Globus pallidus (tissue), 1 donor: ENCODE measurements around the gene TIMM10B.

Experiments used
- DNase-seq: peaks from one replicate; pipeline ENCODE4 v3.0.0-alpha.2; 2015; ENCODE audit warnings: low spot score

Gene TIMM10B, protein sequence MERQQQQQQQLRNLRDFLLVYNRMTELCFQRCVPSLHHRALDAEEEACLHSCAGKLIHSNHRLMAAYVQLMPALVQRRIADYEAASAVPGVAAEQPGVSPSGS

DNA sequence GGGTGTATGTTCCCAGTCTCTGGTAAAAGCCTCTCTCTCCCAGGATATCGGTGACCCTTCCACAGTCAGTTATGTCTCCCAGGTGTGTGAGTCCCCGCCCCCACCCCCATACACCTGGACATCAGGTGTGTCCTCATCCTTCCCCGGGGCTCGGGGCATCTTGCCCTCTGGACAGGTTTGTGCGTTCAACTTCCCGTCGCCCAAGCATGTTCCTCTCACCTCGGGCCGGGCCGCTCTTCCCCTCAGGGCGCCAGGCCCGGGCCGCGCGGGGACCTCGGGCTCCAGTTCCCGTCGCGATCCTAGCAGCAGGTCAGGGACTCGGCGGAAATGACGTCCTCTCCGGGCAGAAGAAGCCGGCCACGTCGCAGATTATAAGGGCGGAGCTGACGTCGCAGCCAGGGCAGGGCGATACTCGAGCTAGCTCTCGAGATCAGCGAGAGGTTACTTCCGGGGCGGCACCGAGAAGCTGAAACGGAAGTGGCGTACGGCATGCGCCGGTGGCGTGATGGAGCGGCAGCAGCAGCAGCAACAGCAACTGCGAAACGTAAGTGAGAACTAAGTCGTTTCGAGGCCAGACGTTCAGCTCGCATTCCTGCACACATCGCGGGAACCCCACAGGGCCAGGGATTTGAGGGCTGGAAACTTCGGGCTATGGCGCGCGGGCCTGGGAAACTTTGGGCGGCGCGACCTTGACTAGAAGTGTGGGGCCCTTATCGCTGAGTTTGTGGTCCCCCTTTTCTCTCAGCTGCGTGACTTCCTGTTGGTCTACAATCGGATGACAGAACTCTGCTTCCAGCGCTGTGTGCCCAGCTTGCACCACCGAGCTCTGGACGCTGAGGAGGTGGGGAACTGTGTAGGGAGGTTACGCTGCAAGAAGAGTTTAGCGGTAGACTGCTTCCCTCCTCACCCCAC, at the start of gene TIMM10B, which contains the start of gene ARFIP2:
TIMM10B (plus strand) TSS at position 490 of the 912 bp plus-strand sequence; CDS start at position 506, 16 bp downstream.
ARFIP2 (minus strand) TSS at position 320 of the 912 bp plus-strand sequence. CDS start 910 bp downstream, outside the sequence.
- peak; percentile 99 for DNase-seq

DNA sequence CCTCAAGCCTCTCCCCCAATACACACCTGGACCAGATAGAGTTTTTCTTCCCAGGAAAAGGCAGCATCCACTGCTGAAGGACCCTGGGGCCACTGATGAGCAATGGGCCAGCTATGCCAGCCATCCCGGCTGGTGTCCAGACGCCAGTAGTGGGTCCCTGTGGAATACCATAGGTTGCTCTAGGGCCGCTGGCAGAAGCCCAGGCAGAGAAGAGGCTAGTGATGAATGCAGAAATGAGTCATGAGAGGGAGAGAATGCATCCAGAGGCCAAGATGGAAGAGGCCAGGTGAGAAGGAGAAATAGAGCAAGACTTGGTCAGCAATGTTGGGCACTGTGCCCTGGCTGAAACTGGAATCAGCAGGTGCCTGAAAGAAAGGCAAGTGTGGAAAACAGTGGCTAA, 49.4 kb upstream of the TIMM10B start:
- DNase-seq = no peak

DNA sequence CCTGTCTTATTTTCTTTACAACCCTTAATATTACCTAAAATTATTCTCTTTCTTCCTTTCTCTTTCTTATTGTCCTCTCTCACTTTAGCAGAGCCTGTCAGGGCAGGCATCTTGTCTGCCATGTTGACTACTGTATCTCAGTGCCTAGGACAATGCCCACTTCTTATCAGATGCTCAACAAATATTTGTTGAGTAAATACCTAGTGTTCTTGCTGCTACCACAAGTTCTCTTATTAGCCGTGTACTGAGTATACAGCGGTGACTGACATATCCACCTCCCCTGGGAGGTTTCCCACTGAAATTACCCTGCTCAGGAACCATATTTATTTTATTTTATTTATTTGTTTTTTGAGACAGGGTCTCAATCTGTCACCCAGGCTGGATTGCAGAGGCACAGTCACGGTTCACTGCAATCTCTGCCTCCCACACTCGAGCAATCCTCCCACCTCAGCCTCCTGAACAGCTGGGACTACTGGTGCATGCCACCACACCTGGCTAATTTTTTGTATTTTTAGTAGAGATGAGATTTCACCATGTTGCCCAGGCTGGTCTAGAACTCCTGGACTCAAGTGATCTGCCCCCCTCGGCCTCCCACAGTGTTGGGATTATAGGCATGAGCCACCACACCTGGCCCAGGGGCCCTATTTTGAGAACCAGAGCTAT, 47.2 kb upstream of the TIMM10B start:
- DNase-seq = no peak

DNA sequence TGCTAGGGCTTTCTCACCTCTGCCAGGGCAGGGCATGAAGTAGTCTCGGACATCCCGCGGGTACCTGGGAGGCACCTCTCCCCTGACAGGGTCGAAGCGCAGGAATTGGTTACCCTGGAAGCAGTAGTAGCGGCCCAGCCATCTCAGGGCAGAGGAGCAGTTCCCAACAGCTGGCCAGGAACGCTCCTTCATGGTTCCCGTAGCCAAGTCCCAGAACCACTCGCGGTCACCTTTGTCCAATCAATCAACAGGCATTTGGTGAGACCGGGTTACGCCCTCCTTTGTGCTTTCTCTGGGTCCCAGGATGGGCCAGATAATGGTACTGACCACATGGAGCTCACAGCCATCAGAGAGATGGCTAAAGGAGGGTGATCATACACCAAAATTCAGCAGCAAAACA, 43.9 kb upstream of the TIMM10B start:
- DNase-seq = no peak

DNA sequence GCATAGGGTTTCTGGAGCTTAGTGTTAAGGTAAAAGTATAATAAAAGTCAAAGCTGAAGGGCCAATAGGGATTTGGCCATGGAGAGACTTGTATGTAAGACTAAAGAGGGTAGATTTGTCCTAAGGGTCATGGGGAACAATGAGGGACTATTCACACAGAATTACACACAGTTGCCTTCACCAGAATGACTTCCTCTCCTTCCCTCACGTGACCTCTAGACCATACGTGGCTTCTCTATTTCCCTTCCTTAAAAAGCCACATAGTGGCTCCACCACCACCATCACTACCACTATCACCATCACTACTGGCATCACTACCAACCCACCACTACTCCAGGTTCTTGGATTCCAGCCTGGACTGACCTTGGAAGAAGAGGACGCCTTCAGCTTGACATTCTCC, 43.3 kb upstream of the TIMM10B start:
- no peak for DNase-seq

DNA sequence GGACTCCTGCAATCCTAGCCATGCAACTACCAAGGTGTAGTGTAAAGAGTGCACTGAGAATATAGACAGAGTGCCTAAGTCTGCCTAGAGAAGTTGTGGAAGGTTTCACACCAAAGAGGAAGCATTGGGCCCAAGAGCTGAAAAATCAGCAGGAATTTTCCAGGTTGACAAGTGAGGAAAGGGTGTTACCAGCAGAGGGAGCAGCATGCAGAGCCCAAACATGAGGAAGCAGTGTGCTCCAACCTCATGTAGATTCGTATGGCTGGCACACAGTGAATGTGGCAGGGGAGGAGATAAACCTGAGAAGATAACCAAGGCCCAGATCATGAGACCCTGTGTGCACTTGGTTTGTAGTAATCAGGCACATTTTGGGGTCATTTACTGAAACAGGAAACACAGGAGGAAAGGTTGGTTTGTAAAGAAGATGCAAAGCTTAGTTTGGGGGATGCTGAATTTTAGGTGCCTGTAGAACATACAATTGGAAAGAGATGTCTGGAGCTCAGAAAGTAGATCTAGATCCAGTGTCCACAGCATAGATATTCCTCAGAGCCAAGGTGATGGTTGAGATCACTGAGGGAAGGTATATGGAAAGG, 42.2 kb upstream of the TIMM10B start:
- peak; percentile 70 for DNase-seq

DNA sequence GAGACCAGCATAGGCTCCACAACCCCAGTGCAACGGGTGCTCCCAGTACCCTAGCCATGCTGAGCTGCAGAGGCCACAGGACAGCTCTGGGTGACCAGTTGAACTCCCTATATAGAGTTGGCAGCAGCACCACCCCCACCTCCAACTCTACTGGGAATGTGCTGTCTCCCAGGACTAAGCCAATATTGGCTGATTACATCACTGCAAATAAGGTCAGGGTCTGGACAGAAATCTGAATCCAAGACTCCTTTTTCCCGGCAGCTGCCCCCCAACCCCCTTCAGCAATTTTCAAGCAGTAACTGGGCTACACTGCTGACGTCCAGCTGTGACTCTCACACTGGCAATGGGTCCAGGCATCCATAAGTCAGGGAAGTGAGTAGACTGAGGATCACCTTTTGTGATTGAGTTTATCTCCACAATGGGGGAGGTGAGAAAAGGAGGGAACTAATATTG, 40.4 kb upstream of the TIMM10B start, which contains the start of gene HPX:
HPX (minus strand) TSS at position 82 of the 453 bp plus-strand sequence; CDS start at position 58, 24 bp downstream.
- no peak for DNase-seq

DNA sequence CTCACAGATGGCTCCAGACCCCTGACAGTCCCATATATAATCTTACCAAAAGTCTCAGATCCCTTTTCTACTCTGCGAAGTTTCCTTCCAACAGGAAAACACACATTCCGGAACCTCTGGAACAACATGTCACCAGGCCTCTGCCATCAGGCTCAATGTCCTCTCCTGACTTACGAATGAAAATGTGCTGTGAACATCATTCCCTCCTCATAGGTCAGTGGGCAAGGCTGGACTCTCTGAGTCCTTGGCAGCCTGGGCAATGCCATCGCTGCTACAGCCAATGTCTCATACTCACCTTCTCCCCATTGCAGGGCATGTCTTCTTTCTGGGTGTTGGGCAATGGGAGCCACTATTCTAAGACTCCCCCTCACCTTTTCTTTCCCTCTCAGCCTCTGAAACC, 38.9 kb upstream of the TIMM10B start:
- DNase-seq = no peak

DNA sequence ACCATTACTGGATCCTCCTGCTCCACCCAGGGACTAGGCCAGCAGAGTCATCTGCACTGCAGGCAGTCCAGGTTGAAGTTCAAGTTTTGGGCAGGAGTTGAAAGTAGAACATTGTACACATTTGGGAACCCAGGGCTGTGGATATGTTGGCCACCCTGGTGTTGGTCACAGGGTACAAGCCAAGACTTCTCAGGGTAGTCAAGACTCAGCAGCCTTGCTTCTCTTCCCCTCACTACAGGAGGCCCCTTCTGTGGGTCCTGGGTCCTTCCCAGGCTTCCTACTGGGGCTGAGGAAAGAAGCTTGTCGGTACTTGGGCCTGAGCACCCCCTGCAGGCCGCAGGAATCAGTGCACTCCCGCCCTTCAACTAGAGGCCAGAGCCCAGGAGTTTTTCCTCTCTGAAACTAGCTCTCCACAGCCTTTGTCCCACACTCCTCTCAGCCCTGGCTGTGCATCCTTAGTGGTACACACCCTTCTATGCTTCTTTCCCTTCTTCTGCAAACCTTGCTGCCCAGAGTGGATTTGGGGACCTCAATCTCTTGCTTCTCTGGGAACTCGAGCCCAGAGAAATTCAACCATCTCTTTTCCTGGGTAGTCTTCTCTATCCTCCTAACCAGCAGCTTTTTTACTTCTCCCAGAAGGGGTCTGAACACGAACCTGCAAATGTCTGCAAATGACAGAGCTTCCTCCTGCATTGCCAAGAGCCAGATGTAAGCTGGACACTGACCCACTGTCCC, 37.9 kb upstream of the TIMM10B start:
- peak; percentile 79 for DNase-seq

DNA sequence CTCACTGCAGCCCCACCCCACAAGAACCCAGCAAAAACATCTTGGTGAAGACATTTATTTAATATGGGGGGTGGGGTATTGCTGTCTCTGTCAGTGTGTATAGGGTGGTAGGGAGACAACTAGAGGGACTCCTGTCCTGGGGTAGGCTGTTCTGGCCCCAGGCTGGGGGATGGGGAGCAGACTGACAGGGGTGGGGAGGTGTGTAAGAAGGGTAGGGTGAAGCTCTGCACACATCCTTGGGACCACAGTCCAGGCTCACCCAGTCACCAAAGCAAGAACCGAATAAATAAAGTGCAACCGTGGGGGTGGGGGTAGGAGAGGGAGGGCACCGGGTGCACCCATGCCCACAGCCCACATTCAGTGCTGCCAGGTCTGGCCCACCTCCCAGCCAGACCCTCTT, 32.7 kb upstream of the TIMM10B start:
- no peak for DNase-seq

DNA sequence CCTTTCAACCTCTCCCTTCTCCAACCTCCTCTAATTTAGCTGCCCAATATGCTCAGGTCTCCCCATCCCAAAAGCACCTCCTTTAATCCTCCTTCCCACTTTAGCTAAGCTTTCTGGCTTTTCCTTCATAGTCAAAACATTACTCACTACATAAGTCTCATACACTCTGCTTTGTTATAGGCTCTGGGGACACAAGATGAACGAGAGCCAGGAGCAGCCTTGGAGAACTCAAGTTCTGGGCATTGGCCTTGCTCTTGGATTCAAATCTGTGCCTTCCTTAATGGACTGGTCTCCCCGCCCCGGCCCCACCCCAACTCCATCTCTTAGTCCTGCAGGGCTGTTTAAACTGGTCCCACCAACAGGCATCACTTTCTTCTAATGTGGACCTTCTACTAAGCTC, 29.1 kb upstream of the TIMM10B start:
- no peak for DNase-seq

DNA sequence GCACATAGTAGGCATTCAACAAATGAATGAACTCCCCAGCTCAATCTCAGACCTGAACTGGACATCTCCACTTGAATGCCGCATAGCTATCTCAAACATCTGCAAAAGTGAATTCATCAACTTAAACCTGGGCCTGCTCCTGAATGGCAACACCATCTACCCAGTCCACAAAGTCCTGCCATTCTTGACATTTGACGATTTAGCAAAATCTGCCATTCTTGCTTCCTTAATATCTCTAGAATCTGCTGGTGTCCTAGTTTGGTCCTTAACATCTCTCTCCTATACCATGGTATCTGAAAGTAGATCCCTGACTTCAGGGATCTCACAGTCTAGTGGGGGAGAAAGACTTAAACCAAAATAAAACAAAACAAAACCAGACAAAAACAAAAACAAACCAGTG, 28.1 kb upstream of the TIMM10B start:
- no peak for DNase-seq

DNA sequence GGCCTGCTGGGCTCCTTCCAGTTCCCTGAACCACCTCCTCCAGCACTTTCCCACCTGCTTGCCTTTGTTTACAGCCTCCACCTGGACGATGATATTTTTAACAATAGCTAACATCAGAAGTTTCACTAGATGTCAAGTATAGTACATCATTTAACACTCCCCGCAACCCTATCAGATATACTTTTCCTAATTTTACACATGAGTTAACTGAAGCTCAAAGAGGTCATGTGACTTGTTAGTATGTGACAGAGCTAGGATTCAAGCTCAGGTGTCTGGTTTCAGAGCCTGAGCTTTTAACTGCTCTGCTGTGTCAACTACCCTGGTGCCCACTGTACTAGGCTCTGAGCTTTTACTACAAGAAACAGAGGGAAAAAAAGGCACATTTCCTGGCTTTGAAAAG, 26.2 kb upstream of the TIMM10B start:
- no peak for DNase-seq

DNA sequence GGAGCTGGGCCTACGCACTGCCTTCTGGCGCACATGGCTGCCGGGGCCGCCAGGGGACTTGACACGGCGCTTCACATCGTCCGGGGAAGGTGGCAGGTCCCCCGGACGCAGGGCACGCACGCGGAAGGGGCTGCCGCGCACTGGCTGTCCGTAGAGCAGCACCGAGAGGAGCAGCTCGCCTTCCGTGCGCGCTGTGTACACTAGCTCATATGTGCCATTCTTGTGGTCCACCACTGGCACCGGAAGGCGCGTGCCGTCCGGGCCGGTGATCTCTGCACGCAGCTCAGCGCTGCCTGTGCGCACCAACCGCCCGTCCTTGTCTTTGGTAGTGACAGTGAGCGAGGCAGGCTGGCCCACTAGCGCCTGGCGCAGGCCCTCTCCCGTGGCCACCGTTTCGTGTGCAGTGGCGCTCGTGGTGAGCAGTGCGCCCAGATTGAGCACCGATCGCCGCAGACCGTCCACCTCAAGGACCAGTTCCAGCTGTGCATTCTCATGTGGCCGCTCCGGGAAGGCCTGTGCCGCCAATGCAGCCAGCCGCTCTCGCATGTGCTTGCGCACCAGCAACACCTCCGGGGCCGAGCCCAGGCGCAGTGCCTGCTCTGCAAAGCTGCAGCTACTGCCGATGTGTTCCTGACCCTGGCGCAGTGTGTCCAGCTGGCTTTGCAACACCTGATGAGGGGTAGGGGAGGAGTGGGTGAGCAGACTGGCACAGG, 24.8 kb upstream of the TIMM10B start:
- no peak for DNase-seq

DNA sequence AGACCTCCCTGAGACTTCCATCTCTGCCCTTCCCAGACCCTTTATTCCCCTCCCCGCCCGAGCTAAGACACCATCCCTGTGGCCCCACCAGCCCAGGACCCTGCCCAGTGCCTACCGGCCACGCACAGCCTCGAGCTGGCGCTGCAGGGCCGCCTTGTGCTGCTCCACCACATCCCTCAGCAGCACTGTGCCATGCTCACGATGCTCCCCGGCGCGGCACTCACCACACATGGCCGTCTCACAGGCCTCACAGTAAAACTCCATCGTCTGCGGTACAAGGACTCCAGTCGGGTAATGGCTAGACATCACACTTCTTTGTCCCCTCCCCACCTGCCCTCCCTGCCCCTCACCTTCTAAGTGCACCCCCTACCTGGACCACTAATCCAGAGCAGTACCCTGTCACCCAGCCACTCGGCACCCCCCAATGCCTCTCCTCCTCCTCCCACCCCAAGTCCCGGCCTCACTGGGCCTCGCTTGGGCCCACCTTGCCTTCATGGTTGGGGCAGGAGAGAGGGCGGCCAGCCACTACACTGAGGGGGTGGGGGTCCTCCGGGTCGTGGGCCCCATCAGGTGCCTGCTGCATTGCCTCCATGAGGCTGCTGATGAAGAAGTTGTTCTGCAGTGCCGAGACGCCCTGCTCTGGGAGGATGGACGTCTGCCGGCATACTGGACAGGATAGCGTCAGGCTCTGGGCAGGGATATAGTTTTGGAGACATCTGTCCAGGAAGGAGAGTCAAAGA, 23.6 kb upstream of the TIMM10B start:
- DNase-seq = no peak

DNA sequence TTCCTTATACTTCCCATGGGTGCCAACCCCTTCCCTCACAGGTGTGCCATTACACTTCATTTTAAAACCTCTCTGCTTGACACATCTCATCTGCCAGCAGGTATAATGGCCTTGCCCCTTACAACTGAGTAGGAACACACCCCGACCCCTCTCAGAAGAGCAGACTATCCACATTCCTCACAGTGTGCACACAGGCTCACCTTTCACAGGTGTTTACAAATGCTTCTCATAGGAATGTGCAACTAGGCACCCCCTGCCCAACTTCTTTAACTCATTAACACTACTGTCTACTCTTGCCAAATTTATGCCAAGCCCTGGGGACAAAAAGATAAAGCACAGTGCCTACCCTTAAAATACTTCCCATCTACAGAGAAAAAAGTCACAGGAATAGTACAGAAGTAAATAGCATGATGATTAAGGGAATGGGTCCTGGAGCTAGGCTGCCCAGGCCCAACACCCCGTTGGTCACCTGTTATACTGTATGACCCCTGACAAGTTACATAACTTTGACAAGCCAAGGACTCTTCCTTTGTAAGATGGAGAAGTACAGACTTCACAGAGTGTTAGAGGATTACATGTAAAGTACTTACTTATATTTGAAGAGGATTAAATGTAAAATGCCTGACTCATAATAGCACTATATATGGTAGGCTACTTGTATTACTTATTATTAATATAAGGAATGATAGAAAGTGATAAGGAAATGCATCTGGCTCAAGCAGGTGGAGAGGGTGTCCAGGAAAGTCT, 22.8 kb upstream of the TIMM10B start:
- no peak for DNase-seq

DNA sequence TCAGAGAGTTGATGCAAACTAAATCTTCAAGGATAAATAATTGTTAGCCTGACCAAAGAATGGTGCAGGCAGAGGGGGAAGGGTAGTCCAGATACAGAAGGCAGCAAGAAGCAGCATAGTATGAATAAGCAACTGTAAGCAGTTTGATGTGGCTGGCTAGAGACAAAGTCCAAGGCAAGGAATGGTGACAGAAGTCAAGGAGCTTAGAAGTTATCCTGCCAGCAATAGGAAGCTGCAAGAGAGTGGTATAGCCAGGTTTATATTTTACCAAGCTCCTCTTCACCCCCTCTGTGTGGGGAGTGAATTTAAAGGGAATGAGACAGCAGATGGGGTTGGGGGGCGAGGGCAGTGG, 22.2 kb upstream of the TIMM10B start:
- DNase-seq = no peak

DNA sequence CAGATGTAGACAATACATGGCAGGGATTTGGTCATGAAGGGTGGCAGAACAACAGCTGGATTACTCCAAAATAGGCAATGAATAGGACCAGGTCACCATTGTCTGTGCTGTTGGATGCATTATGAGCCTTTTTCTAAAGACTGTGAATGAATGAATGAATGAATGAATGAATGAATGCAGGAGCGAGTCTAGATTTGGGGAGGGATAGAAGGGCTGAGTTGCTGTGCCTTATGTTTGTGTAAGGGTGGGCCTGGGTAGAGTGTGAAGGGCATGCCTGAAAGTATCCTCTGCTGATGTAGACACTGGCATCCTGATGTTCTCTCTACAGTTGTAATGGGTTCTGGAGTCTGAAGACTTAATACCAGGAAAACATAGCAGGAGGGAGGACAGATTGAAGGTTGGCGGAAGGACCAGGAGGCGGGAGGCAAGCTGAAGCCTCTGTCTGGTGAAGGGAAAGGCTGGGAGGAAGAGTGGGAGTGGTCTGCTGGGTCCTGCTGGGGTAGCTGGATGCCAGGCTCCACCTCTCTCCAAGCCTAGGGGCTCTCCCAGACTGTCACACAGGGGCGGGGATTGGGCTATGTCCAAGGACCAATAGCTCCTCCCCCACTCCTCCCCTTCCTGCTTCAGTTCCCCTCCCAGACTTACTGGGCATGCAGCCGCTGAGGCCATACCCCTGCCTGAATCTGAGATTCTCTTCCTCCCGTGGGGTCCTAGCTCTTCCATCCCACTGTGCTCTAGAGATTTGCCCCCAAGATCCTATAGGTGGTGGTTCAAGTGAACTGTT, 12.4 kb upstream of the TIMM10B start:
- DNase-seq = peak; percentile 97

DNA sequence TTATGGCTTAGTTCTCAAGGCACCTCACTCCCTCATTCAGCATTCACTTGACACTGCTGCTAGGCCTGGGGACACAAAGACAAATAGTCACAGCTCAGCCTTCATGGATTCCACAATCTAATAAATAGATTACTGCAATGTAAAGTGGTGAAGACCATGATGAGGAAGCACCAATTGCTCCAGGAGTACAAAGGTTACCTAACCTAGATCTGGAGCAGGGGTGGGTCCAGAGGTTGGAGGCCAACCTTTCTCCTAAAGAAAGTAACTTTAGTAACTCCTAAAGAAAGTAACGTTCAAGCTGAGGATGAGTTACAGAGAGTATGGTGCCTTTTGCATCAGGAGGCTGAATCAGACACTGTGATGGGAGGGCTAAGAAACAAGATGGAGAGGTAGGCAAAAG, 11.7 kb upstream of the TIMM10B start:
- no peak for DNase-seq
